K562 (cell line): ENCODE results near the gene FAM219A. TPM values are rescaled to one million over a fixed set of nuclear protein-coding genes. Genes with fewer than 3 reads are reported as not detected.
A peak's percentile ranks its signal among the peaks of the same experiment; 100 is the strongest.

Experiments
- HDGF ChIP-seq: fragments of 450-650 bp; IDR thresholded peaks from 2 replicates; pipeline ENCODE4 v1.6.1; 2016
- KDM4B ChIP-seq, 2 experiments: fragments of 450-650 bp in 1 of 2; sonication (generic) in 1 of 2; IDR thresholded peaks; 2 replicates each; pipeline ENCODE4 v1.6.1; 2016 to 2017; ENCODE audit warnings: borderline replicate concordance in 2 of 2, antibody characterized with exemption in 1 of 2, low read depth in 1 of 2, mild to moderate bottlenecking in 1 of 2
- KLF6 ChIP-seq: fragments of 250-450 bp; sonication (Bioruptor Pico); IDR thresholded peaks from 2 replicates; pipeline ENCODE4 v1.4.0; 2020; ENCODE audit warnings: mild to moderate bottlenecking, moderate library complexity, borderline replicate concordance
- MEF2D ChIP-seq: conservative IDR thresholded peaks from 2 replicates; pipeline ENCODE4 v1.6.1; 2016; ENCODE audit warnings: low read depth, missing genetic modification characterization, missing compliant biosample characterization
- TFAM ChIP-seq: fragments of 250-450 bp; sonication (Bioruptor Pico); conservative IDR thresholded peaks from 2 replicates; pipeline ENCODE4 v1.5.0; 2021; ENCODE audit warnings: mild to moderate bottlenecking, moderate library complexity
- ZNF282 ChIP-seq: sonication (generic); formaldehyde crosslinking; IDR thresholded peaks from 2 replicates; pipeline ENCODE4 v1.8.1; 2023; ENCODE audit warnings: missing genetic modification reagents
- polyA plus RNA-seq, 8 experiments: library from polyadenylated mRNA; depleted of rRNA in 4 of 8; stranded (reverse) in 5 of 8; unstranded in 3 of 8; fragments of >200 nt; fragmentation: Nextera tagmentation in 2 of 8; fragmentation: Illumina TruSeq in 1 of 8; extraction: Ambion mirVana in 2 of 8; extraction: Trizol in 1 of 8; gene quantifications; 2 replicates each; pipeline versions ENCODE4 v1.2.1 to v1.2.3, GENCODE V29; 2011 to 2014; ENCODE audit warnings: inconsistent platforms in 1 of 8, missing spikeins in 1 of 8
- total RNA-seq, 7 experiments: library from RNA; depleted of rRNA in 6 of 7; stranded (reverse); fragments of >200 nt in 6 of 7; fragmentation: Illumina TruSeq in 2 of 7; extraction: Trizol in 2 of 7; gene quantifications; 2 replicates each; pipeline versions ENCODE4 v1.2.1 to v1.2.3, GENCODE V29; 2011 to 2021; ENCODE audit warnings: low replicate concordance in 1 of 7
- TF ChIP-seq, protein P1 (sequence below): sonication (generic); formaldehyde crosslinking; IDR thresholded peaks from 2 replicates; pipeline ENCODE4 v1.8.0; 2022; ENCODE audit warnings: mild to moderate bottlenecking, missing genetic modification reagents
- TF ChIP-seq, protein P2 (sequence below): fragments of 450-650 bp; formaldehyde crosslinking; IDR thresholded peaks from 2 replicates; pipeline ENCODE4 v1.4.0; 2022; ENCODE audit warnings: missing genetic modification characterization
- TF ChIP-seq, protein P3 (sequence below): sonication (generic); formaldehyde crosslinking; IDR thresholded peaks from 2 replicates; pipeline ENCODE4 v1.8.1; 2023; ENCODE audit warnings: mild to moderate bottlenecking, missing genetic modification reagents
- TF ChIP-seq, protein P4 (sequence below): fragments of 450-650 bp; formaldehyde crosslinking; IDR thresholded peaks from 2 replicates; pipeline ENCODE4 v1.4.0; 2022; ENCODE audit warnings: missing genetic modification characterization
- TF ChIP-seq, protein P5 (sequence below), 2 experiments: fragments of 450-650 bp in 1 of 2; sonication (generic) in 1 of 2; formaldehyde crosslinking; conservative IDR thresholded peaks; 2 replicates each; pipeline versions ENCODE4 v1.4.0 to v1.8.1; 2020 to 2022; ENCODE audit warnings: mild to moderate bottlenecking in 1 of 2, missing genetic modification reagents in 1 of 2
- TF ChIP-seq, protein P6 (sequence below), 2 experiments: IDR thresholded peaks; 2 replicates each; pipeline ENCODE4 v1.6.1; 2011; ENCODE audit warnings: borderline replicate concordance in 1 of 2, control low read depth in 1 of 2, low read depth in 1 of 2, low read length in 1 of 2, mild to moderate bottlenecking in 1 of 2, mixed read lengths in 1 of 2, moderate library complexity in 1 of 2; ENCODE audit not compliant: insufficient read depth in 1 of 2, insufficient read length in 1 of 2, poor library complexity in 1 of 2, severe bottlenecking in 1 of 2; ENCODE audit errors: extremely low read depth in 1 of 2

Gene FAM219A
- total and polyA plus RNA-seq, 9 of the 15 experiments (the other 6 are each of a cell fraction or from before 2014, with no cell fraction given) = 0.63 to 8.6 (median 2.9) TPM

DNA sequence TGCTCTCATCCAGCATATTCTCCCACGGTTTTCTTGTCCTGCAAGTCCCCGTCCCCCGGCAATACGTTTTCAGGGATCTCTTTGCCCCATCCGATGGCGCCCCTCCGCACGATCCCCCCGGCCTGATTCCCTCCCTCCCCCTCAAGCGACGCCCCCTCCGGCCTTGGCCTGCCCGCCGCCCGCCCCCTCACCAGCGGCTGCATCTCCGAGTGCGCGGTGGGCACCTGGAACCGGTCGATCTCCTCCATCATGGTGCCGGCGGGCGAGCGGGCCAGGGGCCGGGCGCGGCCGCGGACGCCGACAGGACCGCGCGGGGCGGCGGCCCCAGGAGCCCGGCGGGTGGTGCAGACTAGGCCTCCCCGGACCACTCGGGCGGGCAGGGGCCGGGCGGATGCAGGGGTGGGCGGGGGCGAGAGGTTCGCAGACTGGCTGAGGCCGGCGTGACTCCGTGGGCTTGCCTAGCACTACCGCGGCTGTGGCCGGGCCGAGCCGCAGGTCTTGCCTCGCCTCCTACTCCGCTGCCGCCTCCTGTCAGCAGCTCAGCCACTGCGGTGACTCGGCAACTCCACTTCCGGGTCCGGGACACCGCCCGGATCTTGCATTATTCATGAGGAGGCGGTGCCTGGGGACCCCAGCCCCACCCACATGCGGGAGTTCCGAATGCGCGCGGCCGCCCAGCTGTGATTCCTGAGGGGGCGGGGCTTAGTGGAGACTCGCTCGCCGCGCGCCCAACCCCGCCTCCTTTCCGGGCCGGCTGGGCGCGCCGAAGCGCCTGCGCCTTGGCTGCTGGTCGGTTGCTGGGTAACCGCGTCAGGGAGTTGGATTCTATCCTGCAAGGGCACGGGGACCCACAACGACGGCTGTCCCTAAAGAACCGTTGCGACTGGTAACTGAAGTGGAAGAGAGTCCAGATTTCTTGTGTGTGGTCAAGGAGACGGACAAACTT, at the start of gene FAM219A, which contains the start of gene DNAI1 (continued):
- TF ChIP-seq, protein P1, sequence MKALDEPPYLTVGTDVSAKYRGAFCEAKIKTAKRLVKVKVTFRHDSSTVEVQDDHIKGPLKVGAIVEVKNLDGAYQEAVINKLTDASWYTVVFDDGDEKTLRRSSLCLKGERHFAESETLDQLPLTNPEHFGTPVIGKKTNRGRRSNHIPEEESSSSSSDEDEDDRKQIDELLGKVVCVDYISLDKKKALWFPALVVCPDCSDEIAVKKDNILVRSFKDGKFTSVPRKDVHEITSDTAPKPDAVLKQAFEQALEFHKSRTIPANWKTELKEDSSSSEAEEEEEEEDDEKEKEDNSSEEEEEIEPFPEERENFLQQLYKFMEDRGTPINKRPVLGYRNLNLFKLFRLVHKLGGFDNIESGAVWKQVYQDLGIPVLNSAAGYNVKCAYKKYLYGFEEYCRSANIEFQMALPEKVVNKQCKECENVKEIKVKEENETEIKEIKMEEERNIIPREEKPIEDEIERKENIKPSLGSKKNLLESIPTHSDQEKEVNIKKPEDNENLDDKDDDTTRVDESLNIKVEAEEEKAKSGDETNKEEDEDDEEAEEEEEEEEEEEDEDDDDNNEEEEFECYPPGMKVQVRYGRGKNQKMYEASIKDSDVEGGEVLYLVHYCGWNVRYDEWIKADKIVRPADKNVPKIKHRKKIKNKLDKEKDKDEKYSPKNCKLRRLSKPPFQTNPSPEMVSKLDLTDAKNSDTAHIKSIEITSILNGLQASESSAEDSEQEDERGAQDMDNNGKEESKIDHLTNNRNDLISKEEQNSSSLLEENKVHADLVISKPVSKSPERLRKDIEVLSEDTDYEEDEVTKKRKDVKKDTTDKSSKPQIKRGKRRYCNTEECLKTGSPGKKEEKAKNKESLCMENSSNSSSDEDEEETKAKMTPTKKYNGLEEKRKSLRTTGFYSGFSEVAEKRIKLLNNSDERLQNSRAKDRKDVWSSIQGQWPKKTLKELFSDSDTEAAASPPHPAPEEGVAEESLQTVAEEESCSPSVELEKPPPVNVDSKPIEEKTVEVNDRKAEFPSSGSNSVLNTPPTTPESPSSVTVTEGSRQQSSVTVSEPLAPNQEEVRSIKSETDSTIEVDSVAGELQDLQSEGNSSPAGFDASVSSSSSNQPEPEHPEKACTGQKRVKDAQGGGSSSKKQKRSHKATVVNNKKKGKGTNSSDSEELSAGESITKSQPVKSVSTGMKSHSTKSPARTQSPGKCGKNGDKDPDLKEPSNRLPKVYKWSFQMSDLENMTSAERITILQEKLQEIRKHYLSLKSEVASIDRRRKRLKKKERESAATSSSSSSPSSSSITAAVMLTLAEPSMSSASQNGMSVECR (CRISPR knock-in tag) = no peak
- TF ChIP-seq, protein P2, sequence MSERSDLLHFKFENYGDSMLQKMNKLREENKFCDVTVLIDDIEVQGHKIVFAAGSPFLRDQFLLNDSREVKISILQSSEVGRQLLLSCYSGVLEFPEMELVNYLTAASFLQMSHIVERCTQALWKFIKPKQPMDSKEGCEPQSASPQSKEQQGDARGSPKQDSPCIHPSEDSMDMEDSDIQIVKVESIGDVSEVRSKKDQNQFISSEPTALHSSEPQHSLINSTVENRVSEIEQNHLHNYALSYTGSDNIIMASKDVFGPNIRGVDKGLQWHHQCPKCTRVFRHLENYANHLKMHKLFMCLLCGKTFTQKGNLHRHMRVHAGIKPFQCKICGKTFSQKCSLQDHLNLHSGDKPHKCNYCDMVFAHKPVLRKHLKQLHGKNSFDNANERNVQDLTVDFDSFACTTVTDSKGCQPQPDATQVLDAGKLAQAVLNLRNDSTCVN (CRISPR knock-in tag) = no peak
- TF ChIP-seq MEF2D (tag) (no peak), KLF6 (no peak), KDM4B (IDR thresholded peaks at IDR 0.05; ENCODE audit: borderline replicate concordance in 2 of 2, low read depth in 1 of 2) (no peak), HDGF (no peak), ZNF282 (no peak), TFAM (CRISPR knock-in tag) (no peak)
- TF ChIP-seq, protein P3, sequence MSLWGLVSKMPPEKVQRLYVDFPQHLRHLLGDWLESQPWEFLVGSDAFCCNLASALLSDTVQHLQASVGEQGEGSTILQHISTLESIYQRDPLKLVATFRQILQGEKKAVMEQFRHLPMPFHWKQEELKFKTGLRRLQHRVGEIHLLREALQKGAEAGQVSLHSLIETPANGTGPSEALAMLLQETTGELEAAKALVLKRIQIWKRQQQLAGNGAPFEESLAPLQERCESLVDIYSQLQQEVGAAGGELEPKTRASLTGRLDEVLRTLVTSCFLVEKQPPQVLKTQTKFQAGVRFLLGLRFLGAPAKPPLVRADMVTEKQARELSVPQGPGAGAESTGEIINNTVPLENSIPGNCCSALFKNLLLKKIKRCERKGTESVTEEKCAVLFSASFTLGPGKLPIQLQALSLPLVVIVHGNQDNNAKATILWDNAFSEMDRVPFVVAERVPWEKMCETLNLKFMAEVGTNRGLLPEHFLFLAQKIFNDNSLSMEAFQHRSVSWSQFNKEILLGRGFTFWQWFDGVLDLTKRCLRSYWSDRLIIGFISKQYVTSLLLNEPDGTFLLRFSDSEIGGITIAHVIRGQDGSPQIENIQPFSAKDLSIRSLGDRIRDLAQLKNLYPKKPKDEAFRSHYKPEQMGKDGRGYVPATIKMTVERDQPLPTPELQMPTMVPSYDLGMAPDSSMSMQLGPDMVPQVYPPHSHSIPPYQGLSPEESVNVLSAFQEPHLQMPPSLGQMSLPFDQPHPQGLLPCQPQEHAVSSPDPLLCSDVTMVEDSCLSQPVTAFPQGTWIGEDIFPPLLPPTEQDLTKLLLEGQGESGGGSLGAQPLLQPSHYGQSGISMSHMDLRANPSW (CRISPR knock-in tag) = no peak
- TF ChIP-seq, protein P4, sequence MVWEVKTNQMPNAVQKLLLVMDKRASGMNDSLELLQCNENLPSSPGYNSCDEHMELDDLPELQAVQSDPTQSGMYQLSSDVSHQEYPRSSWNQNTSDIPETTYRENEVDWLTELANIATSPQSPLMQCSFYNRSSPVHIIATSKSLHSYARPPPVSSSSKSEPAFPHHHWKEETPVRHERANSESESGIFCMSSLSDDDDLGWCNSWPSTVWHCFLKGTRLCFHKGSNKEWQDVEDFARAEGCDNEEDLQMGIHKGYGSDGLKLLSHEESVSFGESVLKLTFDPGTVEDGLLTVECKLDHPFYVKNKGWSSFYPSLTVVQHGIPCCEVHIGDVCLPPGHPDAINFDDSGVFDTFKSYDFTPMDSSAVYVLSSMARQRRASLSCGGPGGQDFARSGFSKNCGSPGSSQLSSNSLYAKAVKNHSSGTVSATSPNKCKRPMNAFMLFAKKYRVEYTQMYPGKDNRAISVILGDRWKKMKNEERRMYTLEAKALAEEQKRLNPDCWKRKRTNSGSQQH (CRISPR knock-in tag) = no peak
- TF ChIP-seq, protein P5, sequence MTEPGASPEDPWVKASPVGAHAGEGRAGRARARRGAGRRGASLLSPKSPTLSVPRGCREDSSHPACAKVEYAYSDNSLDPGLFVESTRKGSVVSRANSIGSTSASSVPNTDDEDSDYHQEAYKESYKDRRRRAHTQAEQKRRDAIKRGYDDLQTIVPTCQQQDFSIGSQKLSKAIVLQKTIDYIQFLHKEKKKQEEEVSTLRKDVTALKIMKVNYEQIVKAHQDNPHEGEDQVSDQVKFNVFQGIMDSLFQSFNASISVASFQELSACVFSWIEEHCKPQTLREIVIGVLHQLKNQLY (CRISPR knock-in tag; conservative IDR thresholded peaks at IDR 0.05) = no peak
- TF ChIP-seq, protein P6, sequence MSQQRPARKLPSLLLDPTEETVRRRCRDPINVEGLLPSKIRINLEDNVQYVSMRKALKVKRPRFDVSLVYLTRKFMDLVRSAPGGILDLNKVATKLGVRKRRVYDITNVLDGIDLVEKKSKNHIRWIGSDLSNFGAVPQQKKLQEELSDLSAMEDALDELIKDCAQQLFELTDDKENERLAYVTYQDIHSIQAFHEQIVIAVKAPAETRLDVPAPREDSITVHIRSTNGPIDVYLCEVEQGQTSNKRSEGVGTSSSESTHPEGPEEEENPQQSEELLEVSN (IDR thresholded peaks at IDR 0.05; ENCODE audit: borderline replicate concordance in 1 of 2, extremely low read depth in 1 of 2, insufficient read depth in 1 of 2, insufficient read length in 1 of 2, low read depth in 1 of 2, low read length in 1 of 2, poor library complexity in 1 of 2, severe bottlenecking in 1 of 2) = peak in 1 of 2 experiments; percentile 45
